H7 (cell line): ENCODE data around the gene TEAD4. TPM values are rescaled to one million over a fixed set of nuclear protein-coding genes. Genes with fewer than 3 reads are reported as not detected.

Experiments used
- DNase-seq: peaks from one replicate; pipeline ENCODE4 v3.0.0; 2012
- H3K27me3 ChIP-seq: 2 replicates; pipeline ENCODE4 v1.6.0; 2011; ENCODE audit warnings: mild to moderate bottlenecking, low read length; ENCODE audit not compliant: control insufficient read depth, insufficient read depth
- H3K36me3 ChIP-seq: replicated peaks from 2 replicates; pipeline ENCODE4 v1.5.1; 2011; ENCODE audit warnings: low read length; ENCODE audit not compliant: control insufficient read depth, insufficient read depth
- H3K4me3 ChIP-seq: 2 replicates; pipeline ENCODE4 v1.5.1; 2011; ENCODE audit warnings: low read depth, mild to moderate bottlenecking, control low read depth, low read length, moderate library complexity; ENCODE audit not compliant: insufficient read depth
- total RNA-seq: library from RNA; depleted of rRNA; stranded (reverse); fragments of >200 nt; shearing (Covaris generic); gene quantifications from 2 replicates; pipeline ENCODE4 v1.2.3, GENCODE V29; 2014

Gene TEAD4
- total RNA-seq, 1 experiment from 2014 or later = 70.9 TPM

GRCh38 chr12:2973566-2973965, 14.4 kb downstream of the TEAD4 start:
- no peak overlapping the region for H3K4me3 ChIP-seq
- no peaks in the 10 kb centered on the region for H3K27me3 ChIP-seq
- no peak for DNase-seq
- H3K36me3 ChIP-seq = peaks cover 5% of the 10 kb centered on the region

GRCh38 chr12:2974560-2974971, 15.4 kb downstream of the TEAD4 start:
- H3K36me3 ChIP-seq = peaks cover 9% of the 10 kb centered on the region
- H3K4me3 ChIP-seq = no peak overlapping the region
- no peaks in the 10 kb centered on the region for H3K27me3 ChIP-seq
- peak; percentile 79 for DNase-seq

GRCh38 chr12:2976581-2976996, 17.4 kb downstream of the TEAD4 start:
- H3K27me3 ChIP-seq = no peaks in the 10 kb centered on the region
- peaks cover 4% of the 10 kb centered on the region; the same call in 1 of the 2 replicates for H3K36me3 ChIP-seq
- H3K4me3 ChIP-seq = no peak overlapping the region
- peak; percentile 73 for DNase-seq

- peak; percentile 52 for DNase-seq
- H3K36me3 ChIP-seq = peaks cover 6% of the 10 kb centered on the region; the same call in 1 of the 2 replicates
- H3K4me3 ChIP-seq = no peak overlapping the region
- H3K27me3 ChIP-seq = no peaks in the 10 kb centered on the region
Observed at GRCh38 chr12:2977776-2978175, 18.6 kb downstream of the TEAD4 start.

GRCh38 chr12:2979806-2980205, 20.6 kb downstream of the TEAD4 start:
- no peak for DNase-seq
- Histone ChIP-seq H3K36me3 (peaks cover 13% of the 10 kb centered on the region), H3K27me3 (no peaks in the 10 kb centered on the region), H3K4me3 (no peak overlapping the region)

- Histone ChIP-seq H3K36me3 (peaks cover 13% of the 10 kb centered on the region), H3K27me3 (no peaks in the 10 kb centered on the region), H3K4me3 (no peak overlapping the region)
- no peak for DNase-seq
Observed at GRCh38 chr12:2980630-2981029, 21.4 kb downstream of the TEAD4 start.

GRCh38 chr12:2982361-2982760, 23.2 kb downstream of the TEAD4 start:
- no peaks in the 10 kb centered on the region for H3K27me3 ChIP-seq
- H3K4me3 ChIP-seq = no peak overlapping the region
- peak; percentile 27 for DNase-seq
- peaks cover 13% of the 10 kb centered on the region for H3K36me3 ChIP-seq

GRCh38 chr12:2984249-2984648, 25.1 kb downstream of the TEAD4 start:
- Histone ChIP-seq H3K4me3 (no peak overlapping the region), H3K27me3 (no peaks in the 10 kb centered on the region), H3K36me3 (peaks cover 12% of the 10 kb centered on the region)
- no peak for DNase-seq

GRCh38 chr12:2984698-2985097, 25.5 kb downstream of the TEAD4 start:
- no peak for DNase-seq
- no peaks in the 10 kb centered on the region for H3K27me3 ChIP-seq
- H3K4me3 ChIP-seq = no peak overlapping the region
- peaks cover 8% of the 10 kb centered on the region for H3K36me3 ChIP-seq

GRCh38 chr12:2986876-2987275, 27.7 kb downstream of the TEAD4 start:
- H3K27me3 ChIP-seq = no peaks in the 10 kb centered on the region
- DNase-seq = no peak
- no peak overlapping the region for H3K4me3 ChIP-seq
- peaks cover 8% of the 10 kb centered on the region for H3K36me3 ChIP-seq

GRCh38 chr12:2988494-2988893, 29.3 kb downstream of the TEAD4 start:
- no peak overlapping the region for H3K4me3 ChIP-seq
- H3K36me3 ChIP-seq = peaks cover 3% of the 10 kb centered on the region
- no peak for DNase-seq
- no peaks in the 10 kb centered on the region for H3K27me3 ChIP-seq

GRCh38 chr12:2992724-2993123, 33.5 kb downstream of the TEAD4 start:
- Histone ChIP-seq H3K27me3 (no peaks in the 10 kb centered on the region), H3K36me3 (peaks cover 10% of the 10 kb centered on the region), H3K4me3 (no peak overlapping the region)
- no peak for DNase-seq

GRCh38 chr12:2997989-2998670, 38.9 kb downstream of the TEAD4 start:
- H3K36me3 ChIP-seq = peaks cover 20% of the 10 kb centered on the region
- no peaks in the 10 kb centered on the region for H3K27me3 ChIP-seq
- DNase-seq = peak; percentile 55
- H3K4me3 ChIP-seq = no peak overlapping the region

GRCh38 chr12:2998789-2999264, 39.6 kb downstream of the TEAD4 start:
- peak; percentile 88 for DNase-seq
- H3K4me3 ChIP-seq = no peak overlapping the region
- peaks cover 21% of the 10 kb centered on the region for H3K36me3 ChIP-seq

GRCh38 chr12:2999265-2999841, 40.2 kb downstream of the TEAD4 start:
- peak; percentile 89 for DNase-seq
- Histone ChIP-seq H3K27me3 (no peaks in the 10 kb centered on the region), H3K36me3 (peaks cover 25% of the 10 kb centered on the region), H3K4me3 (no peak overlapping the region)

More at GRCh38 chr12:2998789-2999264, 39.6 kb downstream of the TEAD4 start:
- no peaks in the 10 kb centered on the region for H3K27me3 ChIP-seq
